K562 (cell line): Measurements from ENCODE around the gene ZNF584. TPM values are rescaled to one million over a fixed set of nuclear protein-coding genes. Genes with fewer than 3 reads are reported as not detected.
A peak's percentile ranks its signal among the peaks of the same experiment; 100 is the strongest.

Source experiments
- ATF1 ChIP-seq, 2 experiments: fragments of 450-650 bp in 1 of 2; IDR thresholded peaks; 2 replicates each; pipeline ENCODE4 v1.6.1; 2016; ENCODE audit warnings: missing compliant biosample characterization in 1 of 2, missing genetic modification characterization in 1 of 2
- C11orf30 ChIP-seq: fragments of 450-650 bp; IDR thresholded peaks from 2 replicates; pipeline ENCODE4 v1.6.1; 2016; ENCODE audit warnings: low read depth, mild to moderate bottlenecking
- CREBBP ChIP-seq: IDR thresholded peaks from one replicate; pipeline ENCODE4 v1.6.1; 2012; ENCODE audit warnings: low read depth, mild to moderate bottlenecking, control low read depth, inconsistent platforms, low read length
- DMBX1 ChIP-seq: fragments of 250-450 bp; sonication (Bioruptor Pico); IDR thresholded peaks from 2 replicates; pipeline ENCODE4 v1.8.0; 2022; ENCODE audit warnings: inconsistent platforms, mild to moderate bottlenecking, moderate library complexity, borderline replicate concordance
- DPF2 ChIP-seq: fragments of 450-650 bp; IDR thresholded peaks from 2 replicates; pipeline ENCODE4 v1.6.1; 2016
- ESRRA ChIP-seq: fragments of 450-650 bp; IDR thresholded peaks from 2 replicates; pipeline ENCODE4 v1.6.1; 2014; ENCODE audit warnings: low read depth, mild to moderate bottlenecking, moderate library complexity, borderline replicate concordance
- FOS ChIP-seq: IDR thresholded peaks from 3 replicates; pipeline ENCODE4 v1.6.1; 2011; ENCODE audit not compliant: insufficient read length; ENCODE audit errors: extremely low read depth
- MXI1 ChIP-seq: IDR thresholded peaks from 2 replicates; pipeline ENCODE4 v1.6.1; 2011; ENCODE audit warnings: low read depth, mild to moderate bottlenecking, improper control_type of control experiment, low read length
- MYC ChIP-seq, 2 experiments: fragments of 250-450 bp in 1 of 2; sonication (Bioruptor Pico) in 1 of 2; IDR thresholded peaks; 2 replicates each; pipeline versions ENCODE4 v1.5.1 to v1.6.1; 2012 to 2021; ENCODE audit warnings: low read depth in 2 of 2, borderline replicate concordance in 1 of 2, improper control_type of control experiment in 1 of 2, low read length in 1 of 2, mild to moderate bottlenecking in 1 of 2, moderate library complexity in 1 of 2
- NEUROD1 ChIP-seq: fragments of 150-350 bp; IDR thresholded peaks from 2 replicates; pipeline ENCODE4 v1.6.1; 2014; ENCODE audit warnings: borderline replicate concordance, low read length, low read depth; ENCODE audit not compliant: partially characterized antibody
- NFE2 ChIP-seq: IDR thresholded peaks from 2 replicates; pipeline ENCODE4 v1.6.1; 2014; ENCODE audit warnings: antibody characterized with exemption, low read depth
- SAFB ChIP-seq: fragments of 200-400 bp; formaldehyde crosslinking; IDR thresholded peaks from 2 replicates; pipeline ENCODE4 v1.6.1; 2017; ENCODE audit warnings: low read depth, low read length, borderline replicate concordance
- U2AF2 ChIP-seq: fragments of 200-400 bp; formaldehyde crosslinking; optimal IDR thresholded peaks from 2 replicates; pipeline ENCODE3; 2017; ENCODE audit warnings: low read depth, mild to moderate bottlenecking, low read length
- polyA plus RNA-seq, 8 experiments: library from polyadenylated mRNA; depleted of rRNA in 4 of 8; stranded (reverse) in 5 of 8; unstranded in 3 of 8; fragments of >200 nt; fragmentation: Nextera tagmentation in 2 of 8; fragmentation: Illumina TruSeq in 1 of 8; extraction: Ambion mirVana in 2 of 8; extraction: Trizol in 1 of 8; gene quantifications; 2 replicates each; pipeline versions ENCODE4 v1.2.1 to v1.2.3, GENCODE V29; 2011 to 2014; ENCODE audit warnings: inconsistent platforms in 1 of 8, missing spikeins in 1 of 8
- total RNA-seq, 7 experiments: library from RNA; depleted of rRNA in 6 of 7; stranded (reverse); fragments of >200 nt in 6 of 7; fragmentation: Illumina TruSeq in 2 of 7; extraction: Trizol in 2 of 7; gene quantifications; 2 replicates each; pipeline versions ENCODE4 v1.2.1 to v1.2.3, GENCODE V29; 2011 to 2021; ENCODE audit warnings: low replicate concordance in 1 of 7
- TF ChIP-seq, protein P1 (sequence below): fragments of 450-650 bp; IDR thresholded peaks from 2 replicates; pipeline ENCODE4 v1.6.1; 2016; ENCODE audit warnings: borderline replicate concordance
- TF ChIP-seq, protein P2 (sequence below): fragments of 450-650 bp; IDR thresholded peaks from 2 replicates; pipeline ENCODE4 v1.6.1; 2018; ENCODE audit not compliant: partially characterized antibody
- TF ChIP-seq, protein P3 (sequence below): fragments of 200-800 bp; sonication (Bioruptor generic); IDR thresholded peaks from 2 replicates; pipeline ENCODE4 v1.6.1; 2017; ENCODE audit warnings: missing genetic modification characterization, missing compliant biosample characterization
- TF ChIP-seq, protein P4 (sequence below): fragments of 250-450 bp; sonication (Bioruptor Pico); IDR thresholded peaks from 2 replicates; pipeline ENCODE4 v1.4.0; 2020; ENCODE audit warnings: mild to moderate bottlenecking, moderate library complexity

The ZNF584 gene
- total and polyA plus RNA-seq, 9 of the 15 experiments (the other 6 are each of a cell fraction or from before 2014, with no cell fraction given) = 5.8 to 43.4 (median 24.6) TPM

DNA sequence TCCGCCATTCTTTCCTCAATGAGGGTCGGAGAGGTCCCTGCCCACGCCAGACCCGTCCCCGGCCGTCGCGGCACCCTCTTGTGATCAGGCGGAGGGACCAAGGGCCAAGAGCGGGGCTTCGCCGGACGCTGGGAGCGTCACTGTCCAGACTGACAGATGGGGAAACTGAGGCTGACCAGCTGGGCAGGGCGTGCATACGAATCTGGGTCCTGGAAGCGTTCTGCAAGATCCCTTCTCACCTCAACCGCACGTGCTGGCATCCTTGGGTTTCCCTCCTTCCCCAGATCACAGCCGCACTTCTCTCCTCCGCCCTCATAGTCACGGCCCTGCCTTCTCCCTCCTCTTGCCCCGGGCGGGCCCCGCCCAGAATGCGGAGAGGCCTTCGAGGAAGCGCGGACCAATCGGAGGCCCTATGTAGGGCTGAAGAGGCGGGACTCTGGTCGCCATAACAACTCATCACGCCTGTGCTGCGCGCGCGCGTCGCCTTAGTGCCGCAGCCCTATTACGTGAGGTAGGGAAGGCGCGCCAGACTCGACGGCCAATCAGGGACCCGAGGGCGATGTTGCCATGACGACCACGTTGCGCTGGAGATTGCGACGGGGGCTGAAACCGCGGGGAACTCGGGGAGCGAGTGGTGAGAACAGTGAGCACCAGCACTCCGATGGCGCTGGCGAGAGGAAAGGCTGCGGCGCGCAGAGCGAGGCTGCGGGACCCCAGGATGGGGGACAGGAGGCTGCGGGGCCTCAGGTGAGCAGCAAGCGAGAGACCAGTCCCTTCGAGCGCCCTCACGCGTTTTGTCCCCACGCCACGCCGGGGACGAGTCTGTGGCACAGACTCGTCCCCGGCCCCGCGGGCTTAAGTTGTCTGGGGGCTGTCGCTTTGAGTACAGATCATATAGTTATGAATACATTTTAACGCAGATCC is 7.3 kb upstream of the ZNF584 start (continued):
- TF ChIP-seq, protein P1, sequence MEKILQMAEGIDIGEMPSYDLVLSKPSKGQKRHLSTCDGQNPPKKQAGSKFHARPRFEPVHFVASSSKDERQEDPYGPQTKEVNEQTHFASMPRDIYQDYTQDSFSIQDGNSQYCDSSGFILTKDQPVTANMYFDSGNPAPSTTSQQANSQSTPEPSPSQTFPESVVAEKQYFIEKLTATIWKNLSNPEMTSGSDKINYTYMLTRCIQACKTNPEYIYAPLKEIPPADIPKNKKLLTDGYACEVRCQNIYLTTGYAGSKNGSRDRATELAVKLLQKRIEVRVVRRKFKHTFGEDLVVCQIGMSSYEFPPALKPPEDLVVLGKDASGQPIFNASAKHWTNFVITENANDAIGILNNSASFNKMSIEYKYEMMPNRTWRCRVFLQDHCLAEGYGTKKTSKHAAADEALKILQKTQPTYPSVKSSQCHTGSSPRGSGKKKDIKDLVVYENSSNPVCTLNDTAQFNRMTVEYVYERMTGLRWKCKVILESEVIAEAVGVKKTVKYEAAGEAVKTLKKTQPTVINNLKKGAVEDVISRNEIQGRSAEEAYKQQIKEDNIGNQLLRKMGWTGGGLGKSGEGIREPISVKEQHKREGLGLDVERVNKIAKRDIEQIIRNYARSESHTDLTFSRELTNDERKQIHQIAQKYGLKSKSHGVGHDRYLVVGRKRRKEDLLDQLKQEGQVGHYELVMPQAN = peak; percentile 62; the same call in 1 of the 2 replicates
- peak; percentile 83 for TF ChIP-seq C11orf30
- TF ChIP-seq CREBBP = no peak
- TF ChIP-seq, protein P2, sequence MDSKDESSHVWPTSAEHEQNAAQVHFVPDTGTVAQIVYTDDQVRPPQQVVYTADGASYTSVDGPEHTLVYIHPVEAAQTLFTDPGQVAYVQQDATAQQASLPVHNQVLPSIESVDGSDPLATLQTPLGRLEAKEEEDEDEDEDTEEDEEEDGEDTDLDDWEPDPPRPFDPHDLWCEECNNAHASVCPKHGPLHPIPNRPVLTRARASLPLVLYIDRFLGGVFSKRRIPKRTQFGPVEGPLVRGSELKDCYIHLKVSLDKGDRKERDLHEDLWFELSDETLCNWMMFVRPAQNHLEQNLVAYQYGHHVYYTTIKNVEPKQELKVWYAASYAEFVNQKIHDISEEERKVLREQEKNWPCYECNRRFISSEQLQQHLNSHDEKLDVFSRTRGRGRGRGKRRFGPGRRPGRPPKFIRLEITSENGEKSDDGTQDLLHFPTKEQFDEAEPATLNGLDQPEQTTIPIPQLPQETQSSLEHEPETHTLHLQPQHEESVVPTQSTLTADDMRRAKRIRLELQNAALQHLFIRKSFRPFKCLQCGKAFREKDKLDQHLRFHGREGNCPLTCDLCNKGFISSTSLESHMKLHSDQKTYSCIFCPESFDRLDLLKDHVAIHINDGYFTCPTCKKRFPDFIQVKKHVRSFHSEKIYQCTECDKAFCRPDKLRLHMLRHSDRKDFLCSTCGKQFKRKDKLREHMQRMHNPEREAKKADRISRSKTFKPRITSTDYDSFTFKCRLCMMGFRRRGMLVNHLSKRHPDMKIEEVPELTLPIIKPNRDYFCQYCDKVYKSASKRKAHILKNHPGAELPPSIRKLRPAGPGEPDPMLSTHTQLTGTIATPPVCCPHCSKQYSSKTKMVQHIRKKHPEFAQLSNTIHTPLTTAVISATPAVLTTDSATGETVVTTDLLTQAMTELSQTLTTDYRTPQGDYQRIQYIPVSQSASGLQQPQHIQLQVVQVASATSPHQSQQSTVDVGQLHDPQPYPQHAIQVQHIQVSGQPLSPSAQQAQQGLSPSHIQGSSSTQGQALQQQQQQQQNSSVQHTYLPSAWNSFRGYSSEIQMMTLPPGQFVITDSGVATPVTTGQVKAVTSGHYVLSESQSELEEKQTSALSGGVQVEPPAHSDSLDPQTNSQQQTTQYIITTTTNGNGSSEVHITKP = peak; percentile 70
- TF ChIP-seq ESRRA = no peak; the same call in 1 of the 2 replicates
- TF ChIP-seq DPF2 = 0 out of 2 replicates have a peak, but pooled peaks have one; percentile 12
- TF ChIP-seq, protein P3, sequence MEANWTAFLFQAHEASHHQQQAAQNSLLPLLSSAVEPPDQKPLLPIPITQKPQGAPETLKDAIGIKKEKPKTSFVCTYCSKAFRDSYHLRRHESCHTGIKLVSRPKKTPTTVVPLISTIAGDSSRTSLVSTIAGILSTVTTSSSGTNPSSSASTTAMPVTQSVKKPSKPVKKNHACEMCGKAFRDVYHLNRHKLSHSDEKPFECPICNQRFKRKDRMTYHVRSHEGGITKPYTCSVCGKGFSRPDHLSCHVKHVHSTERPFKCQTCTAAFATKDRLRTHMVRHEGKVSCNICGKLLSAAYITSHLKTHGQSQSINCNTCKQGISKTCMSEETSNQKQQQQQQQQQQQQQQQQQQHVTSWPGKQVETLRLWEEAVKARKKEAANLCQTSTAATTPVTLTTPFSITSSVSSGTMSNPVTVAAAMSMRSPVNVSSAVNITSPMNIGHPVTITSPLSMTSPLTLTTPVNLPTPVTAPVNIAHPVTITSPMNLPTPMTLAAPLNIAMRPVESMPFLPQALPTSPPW (CRISPR knock-in tag) = peak; percentile 76
- peak; percentile 97 for TF ChIP-seq NEUROD1
- TF ChIP-seq MXI1 = peak; percentile 99
- no peak for TF ChIP-seq NFE2
- no peak for TF ChIP-seq U2AF2
- no peak for TF ChIP-seq DMBX1 (CRISPR knock-in tag)
- peak; percentile 84 for TF ChIP-seq SAFB
- TF ChIP-seq FOS = peak; percentile 65
- TF ChIP-seq, protein P4, sequence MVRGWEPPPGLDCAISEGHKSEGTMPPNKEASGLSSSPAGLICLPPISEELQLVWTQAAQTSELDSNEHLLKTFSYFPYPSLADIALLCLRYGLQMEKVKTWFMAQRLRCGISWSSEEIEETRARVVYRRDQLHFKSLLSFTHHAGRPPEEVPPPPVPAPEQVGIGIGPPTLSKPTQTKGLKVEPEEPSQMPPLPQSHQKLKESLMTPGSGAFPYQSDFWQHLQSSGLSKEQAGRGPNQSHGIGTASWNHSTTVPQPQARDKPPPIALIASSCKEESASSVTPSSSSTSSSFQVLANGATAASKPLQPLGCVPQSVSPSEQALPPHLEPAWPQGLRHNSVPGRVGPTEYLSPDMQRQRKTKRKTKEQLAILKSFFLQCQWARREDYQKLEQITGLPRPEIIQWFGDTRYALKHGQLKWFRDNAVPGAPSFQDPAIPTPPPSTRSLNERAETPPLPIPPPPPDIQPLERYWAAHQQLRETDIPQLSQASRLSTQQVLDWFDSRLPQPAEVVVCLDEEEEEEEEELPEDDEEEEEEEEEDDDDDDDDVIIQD (CRISPR knock-in tag) = 0 out of 2 replicates have a peak, but pooled peaks have one; percentile 58
- TF ChIP-seq MYC (IDR thresholded peaks at IDR 0.05; ENCODE audit: low read depth, low read length) = 0 out of 2 replicates have a peak, but pooled peaks have one; percentile 48
- TF ChIP-seq MYC (CRISPR knock-in tag; IDR thresholded peaks at IDR 0.05; ENCODE audit: borderline replicate concordance, low read depth) = no peak
- TF ChIP-seq ATF1 (CRISPR knock-in tag; IDR thresholded peaks at IDR 0.05) = peak; percentile 86
- TF ChIP-seq ATF1 (tag; IDR thresholded peaks at IDR 0.05) = peak; percentile 97
